Muscle of back (tissue), 11 donors: ENCODE data around the gene STXBP5. TPM values are rescaled to one million over a fixed set of nuclear protein-coding genes. Genes with fewer than 3 reads are reported as not detected.

Source experiments
- DNase-seq, 3 donors: peaks; one replicate each; pipeline versions ENCODE4 v3.0.0 to v3.0.0-alpha.2; 2013
- polyA plus RNA-seq, 10 donors: library from polyadenylated mRNA; unstranded; fragments of 120-200 nt; gene quantifications; one replicate each; pipeline ENCODE4 v1.2.1, GENCODE V29; 2013; ENCODE audit not compliant: insufficient read length in 10 of 10

Gene STXBP5
- polyA plus RNA-seq, 10 donors, result 11.2 to 20.9 (median 13.8) TPM

DNA sequence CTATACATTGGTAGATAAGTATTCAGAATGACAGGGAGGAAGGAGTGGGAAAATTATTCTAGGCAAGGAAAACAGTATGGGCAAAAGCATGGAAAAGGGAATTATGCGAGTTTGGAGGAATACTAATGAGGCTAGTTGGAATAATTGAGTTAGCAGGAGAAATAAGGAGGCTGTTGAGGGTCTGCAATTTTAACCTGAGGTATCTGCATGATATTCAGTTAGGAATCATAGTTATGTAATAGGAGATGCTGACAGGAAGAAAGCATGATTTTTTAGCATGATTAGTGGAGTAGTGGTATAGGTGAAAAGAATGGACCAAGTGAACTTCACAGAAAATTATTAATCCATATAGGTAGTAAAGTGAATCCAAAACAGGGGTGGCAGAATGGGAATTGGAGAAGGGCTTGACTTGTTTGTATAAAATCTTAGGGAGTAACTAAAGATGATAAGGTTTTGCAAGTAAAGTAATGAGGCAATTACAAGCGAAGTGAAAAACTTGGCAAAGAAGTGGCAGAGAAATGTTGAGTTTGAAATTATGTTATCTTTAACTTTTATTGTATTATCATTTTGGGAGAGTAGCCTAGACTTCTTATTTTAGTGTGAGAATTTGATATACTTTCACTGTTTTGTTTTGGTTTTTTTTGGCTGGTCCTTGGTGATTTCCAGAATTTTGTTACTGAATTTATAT, 5.7 kb downstream of the STXBP5 start:
- no peak for DNase-seq

- DNase-seq, result no peak
Observed at GRCh38 chr6:147211349-147211748, 7.1 kb downstream of the STXBP5 start.

DNA sequence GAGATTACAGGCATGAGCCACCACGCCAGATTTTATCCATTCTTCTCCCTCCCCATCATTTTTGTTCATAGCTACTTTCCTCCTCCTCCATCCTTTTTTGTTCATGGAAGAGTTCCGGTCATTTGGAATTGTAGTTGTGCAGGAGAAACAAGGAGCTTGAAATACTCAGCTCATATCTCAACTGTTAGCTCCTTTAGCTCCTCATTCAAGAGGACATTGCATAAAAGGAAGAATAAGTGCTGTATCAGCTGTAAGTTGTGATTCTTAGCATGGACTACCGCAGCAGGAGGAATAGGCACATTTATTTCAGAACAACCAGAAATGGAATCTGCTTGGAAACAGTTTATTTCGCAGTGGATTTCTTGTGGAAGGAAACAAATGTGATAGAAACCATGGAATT, 7.6 kb downstream of the STXBP5 start:
- no peak for DNase-seq

DNA sequence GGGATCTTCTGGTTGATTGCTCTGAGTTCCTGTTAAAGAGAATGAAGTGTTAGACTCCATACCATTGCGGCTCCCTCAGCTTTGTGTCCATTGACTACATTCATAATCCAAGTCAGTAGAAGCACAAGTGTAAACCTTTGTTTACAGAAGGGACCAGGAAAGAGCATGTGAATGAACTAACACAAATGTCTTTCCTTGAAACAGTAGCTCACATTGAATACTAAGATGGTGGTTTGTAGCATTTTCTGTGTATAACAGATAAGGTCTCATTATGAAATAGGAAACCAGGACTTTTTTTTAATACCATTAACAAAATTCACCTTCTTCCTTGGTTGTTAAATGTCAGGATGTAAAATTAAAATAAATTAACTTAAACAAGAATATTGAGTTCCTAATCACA, 8.4 kb downstream of the STXBP5 start:
- DNase-seq, result no peak

GRCh38 chr6:147213772-147214171, 9.6 kb downstream of the STXBP5 start:
- no peak for DNase-seq

GRCh38 chr6:147214248-147215227, 10.3 kb downstream of the STXBP5 start:
- no peak for DNase-seq

GRCh38 chr6:147216915-147217314, 12.7 kb downstream of the STXBP5 start:
- DNase-seq, result no peak

- DNase-seq, result no peak
Observed at GRCh38 chr6:147217840-147218404, 13.7 kb downstream of the STXBP5 start.

GRCh38 chr6:147218797-147219196, 14.6 kb downstream of the STXBP5 start:
- no peak for DNase-seq

DNA sequence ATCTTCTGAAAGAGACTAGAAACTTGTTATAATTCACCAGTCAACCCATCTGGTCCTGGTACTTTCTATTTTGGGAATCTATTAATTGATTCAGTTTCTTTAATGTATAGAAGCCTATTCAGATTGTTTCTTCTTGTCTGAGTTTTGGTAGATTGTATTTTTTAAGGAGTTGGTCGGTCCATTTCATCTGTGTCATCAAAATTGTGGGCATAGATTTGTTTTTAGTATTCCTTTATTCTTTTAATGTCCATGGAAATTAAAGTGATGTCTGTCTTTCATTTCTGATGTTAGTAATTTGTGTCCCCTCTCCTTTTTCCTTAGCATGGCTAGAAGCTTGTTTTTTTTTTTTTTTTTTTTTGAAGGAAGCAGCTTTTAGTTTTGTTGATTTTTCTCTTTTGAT, 15.2 kb downstream of the STXBP5 start:
- no peak for DNase-seq

GRCh38 chr6:147220345-147220744, 16.1 kb downstream of the STXBP5 start:
- DNase-seq, result no peak

DNA sequence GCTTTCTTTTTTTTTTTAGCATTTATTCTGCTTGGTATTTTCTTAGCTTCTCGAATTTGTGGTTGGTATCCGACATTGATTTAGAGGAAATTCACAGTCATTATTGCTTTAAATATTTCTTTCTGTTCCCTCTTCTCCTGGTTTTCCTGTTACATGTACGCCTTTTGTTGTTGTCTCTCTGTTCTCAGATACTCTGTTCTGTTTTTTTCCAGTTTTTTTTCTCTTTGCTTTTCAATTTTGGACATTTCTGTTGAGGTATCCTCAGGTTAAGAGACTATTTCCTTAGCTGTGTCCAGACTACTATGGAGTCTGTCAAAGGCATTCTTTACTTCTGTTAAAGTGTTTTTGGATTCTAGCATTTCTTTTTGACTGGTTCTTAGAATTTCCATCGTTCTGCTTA, 17.5 kb downstream of the STXBP5 start:
- no peak for DNase-seq

GRCh38 chr6:147222160-147222838, 18.1 kb downstream of the STXBP5 start:
- DNase-seq, result peak in 2 of 3 donors; percentile 9 to 12

- no peak for DNase-seq
Observed at GRCh38 chr6:147223736-147224135, 19.5 kb downstream of the STXBP5 start.

- DNase-seq, result no peak
Observed at GRCh38 chr6:147226163-147226724, 22.0 kb downstream of the STXBP5 start.

DNA sequence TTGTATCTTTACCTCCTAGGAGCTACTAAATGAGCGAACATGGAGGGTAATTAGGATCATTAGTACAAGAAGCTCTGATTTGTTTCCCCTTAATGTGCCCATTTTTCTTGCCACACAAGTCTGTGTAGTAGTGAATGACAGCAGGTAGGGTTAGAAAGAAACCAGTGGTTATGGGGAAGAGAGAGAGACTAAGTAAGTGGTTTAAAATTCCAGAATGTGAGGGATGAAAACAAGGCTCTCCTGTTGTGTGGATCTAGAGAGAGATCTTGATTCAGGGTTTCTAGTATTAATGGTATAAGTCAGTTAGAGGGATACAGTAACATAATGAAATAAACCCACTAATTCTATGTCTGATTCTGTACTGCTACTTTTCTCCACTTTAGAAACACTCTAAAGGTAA, 22.7 kb downstream of the STXBP5 start:
- DNase-seq, result no peak

- no peak for DNase-seq
Observed at GRCh38 chr6:147227770-147228320, 23.6 kb downstream of the STXBP5 start.

DNA sequence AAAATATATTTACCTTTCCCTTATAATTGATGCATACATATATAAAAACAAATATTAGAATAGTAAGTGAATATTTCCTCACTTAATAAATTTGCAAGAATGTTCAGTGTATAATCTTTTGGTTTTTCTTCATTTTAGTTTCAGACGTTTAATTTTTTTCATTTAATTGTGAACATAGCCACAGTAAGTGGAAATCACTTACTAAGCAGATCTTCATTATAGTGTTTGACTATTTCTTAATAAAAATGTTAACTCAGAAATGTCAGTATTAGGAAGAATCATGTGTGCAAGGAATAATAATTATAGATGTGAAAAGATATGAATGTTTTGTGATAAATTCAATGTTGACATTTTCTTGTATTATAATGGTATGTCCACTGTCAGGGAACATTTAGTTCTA, 27.4 kb downstream of the STXBP5 start:
- no peak for DNase-seq

GRCh38 chr6:147234685-147235084, 30.5 kb downstream of the STXBP5 start:
- no peak for DNase-seq

DNA sequence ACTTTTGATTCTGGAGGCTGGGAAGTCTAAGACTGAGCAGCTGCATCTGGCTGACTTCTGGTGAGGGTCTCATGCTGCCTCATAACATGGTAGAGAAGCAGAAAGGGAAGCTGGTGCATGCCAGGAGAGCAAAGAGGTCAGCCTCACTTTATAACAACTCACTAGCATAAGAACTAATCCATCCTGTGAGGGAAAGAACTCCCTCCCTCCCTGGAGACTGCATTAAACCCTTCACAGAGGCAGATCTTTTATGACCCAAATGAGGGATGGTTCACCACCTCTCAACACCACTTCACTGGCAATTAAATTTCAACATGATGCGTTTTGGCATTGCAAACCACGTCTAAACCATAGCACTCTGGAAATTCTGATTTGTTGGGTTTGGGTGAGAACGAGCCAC, 33.9 kb downstream of the STXBP5 start:
- no peak for DNase-seq

DNA sequence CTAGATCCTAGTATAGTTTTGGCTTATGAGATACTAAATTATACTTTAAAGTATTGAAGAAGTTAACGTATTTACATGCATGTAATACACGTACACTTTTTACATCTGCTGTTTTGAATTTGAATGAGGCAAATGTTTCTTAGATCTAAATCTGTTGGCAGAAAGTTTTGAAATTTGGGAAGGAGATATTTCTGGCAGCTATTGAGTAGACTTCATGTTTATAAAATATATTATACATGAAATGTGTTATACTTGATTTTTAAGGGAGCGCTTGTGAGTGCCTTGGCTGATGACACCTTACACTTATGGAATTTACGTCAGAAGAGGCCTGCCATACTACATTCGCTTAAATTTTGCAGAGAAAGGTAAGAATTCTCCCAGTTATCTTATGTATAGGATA, 34.7 kb downstream of the STXBP5 start:
- DNase-seq, result no peak
